PC-9 (cell line): Measurements from ENCODE around the gene CNN2. TPM values are rescaled to one million over a fixed set of nuclear protein-coding genes. Genes with fewer than 3 reads are reported as not detected.

Experiments
- BruUV-seq: library from RNA; stranded (reverse); fragments of 400-500 nt; replicated peaks from 2 replicates; lab custom pipeline; 2021; lab: Mats Ljungman, UMichigan
- CTCF ChIA-PET: fragments of 300-600 bp; sonication (Branson Sonifier 250); formaldehyde crosslinking; loops from one replicate; lab custom pipeline; 2022; ENCODE audit warnings: antibody characterized with exemption; lab: Charles Lee
- POLR2A ChIA-PET: fragments of 300-600 bp; sonication (Branson Sonifier 250); formaldehyde crosslinking; loops from one replicate; lab custom pipeline; 2022; ENCODE audit warnings: antibody characterized with exemption; ENCODE audit not compliant: unreplicated experiment; lab: Charles Lee
- DNase-seq, 2 experiments: peaks; one replicate each; pipeline versions ENCODE4 v3.0.0 to v3.0.0-alpha.2; 2015 to 2022; ENCODE audit warnings: mixed read lengths in 1 of 2
- H2AFZ ChIP-seq: fragments of 200-600 bp; sonication (generic); 2 replicates; pipeline ENCODE4 v1.8.1; 2017; ENCODE audit warnings: antibody characterized with exemption
- H3F3A ChIP-seq: fragments of 200-600 bp; sonication (generic); 2 replicates; pipeline ENCODE4 v1.8.1; 2017; ENCODE audit warnings: antibody characterized with exemption, mild to moderate bottlenecking, low read depth; ENCODE audit not compliant: insufficient read depth
- H3K27ac ChIP-seq: fragments of 200-600 bp; sonication (generic); 2 replicates; pipeline ENCODE4 v1.6.1; 2016; ENCODE audit warnings: mixed run types
- H3K27me3 ChIP-seq: fragments of 200-600 bp; sonication (generic); 2 replicates; pipeline ENCODE4 v1.6.1; 2016; ENCODE audit warnings: low read depth, mixed run types; ENCODE audit not compliant: insufficient read depth
- H3K36me3 ChIP-seq: fragments of 200-600 bp; sonication (generic); 2 replicates; pipeline ENCODE4 v1.6.1; 2016; ENCODE audit warnings: low read depth, mixed run types
- H3K4me1 ChIP-seq: fragments of 200-600 bp; sonication (generic); replicated peaks from 2 replicates; pipeline ENCODE4 v1.6.1; 2016; ENCODE audit warnings: mixed run types; ENCODE audit not compliant: insufficient read depth
- H3K4me2 ChIP-seq: fragments of 200-600 bp; sonication (generic); 2 replicates; pipeline ENCODE4 v1.6.1; 2017; ENCODE audit warnings: mixed run types
- H3K4me3 ChIP-seq: fragments of 200-600 bp; sonication (generic); 2 replicates; pipeline ENCODE4 v1.6.1; 2016; ENCODE audit warnings: mixed run types
- H3K79me2 ChIP-seq: fragments of 200-600 bp; sonication (generic); 2 replicates; pipeline ENCODE4 v1.6.1; 2017; ENCODE audit warnings: low read depth, mixed run types
- H3K9me2 ChIP-seq: fragments of 200-600 bp; sonication (generic); 2 replicates; pipeline ENCODE4 v1.8.1; 2017; ENCODE audit warnings: mild to moderate bottlenecking; ENCODE audit not compliant: insufficient read depth
- H3K9me3 ChIP-seq: fragments of 200-600 bp; sonication (generic); 2 replicates; pipeline ENCODE4 v1.8.1; 2016; ENCODE audit warnings: low read depth; ENCODE audit not compliant: insufficient read depth
- H4K20me1 ChIP-seq: fragments of 200-600 bp; sonication (generic); 2 replicates; pipeline ENCODE4 v1.8.1; 2017; ENCODE audit not compliant: insufficient read depth
- EZH2 ChIP-seq: fragments of 200-600 bp; sonication (generic); IDR thresholded peaks from 2 replicates; pipeline ENCODE4 v1.8.0; 2017; ENCODE audit warnings: antibody characterized with exemption, low read depth
- intact Hi-C: fragments of 100-400 bp; cut with micrococcal nuclease; formaldehyde crosslinking; loops from one replicate; pipeline ENCODE4 v1.10.0; 2022; ENCODE audit not compliant: unreplicated experiment
- total RNA-seq: library from RNA; stranded (reverse); gene quantifications from 2 replicates; pipeline ENCODE4 v1.2.3, GENCODE V29; 2021
- TF ChIP-seq, protein P1 (sequence below): fragments of 200-600 bp; sonication (generic); conservative IDR thresholded peaks from 2 replicates; pipeline ENCODE4 v1.6.1; 2017; ENCODE audit warnings: mixed run types, antibody characterized with exemption, mild to moderate bottlenecking, moderate library complexity

Gene CNN2
- total RNA-seq, 1 experiment from 2014 or later = 206 TPM

DNA sequence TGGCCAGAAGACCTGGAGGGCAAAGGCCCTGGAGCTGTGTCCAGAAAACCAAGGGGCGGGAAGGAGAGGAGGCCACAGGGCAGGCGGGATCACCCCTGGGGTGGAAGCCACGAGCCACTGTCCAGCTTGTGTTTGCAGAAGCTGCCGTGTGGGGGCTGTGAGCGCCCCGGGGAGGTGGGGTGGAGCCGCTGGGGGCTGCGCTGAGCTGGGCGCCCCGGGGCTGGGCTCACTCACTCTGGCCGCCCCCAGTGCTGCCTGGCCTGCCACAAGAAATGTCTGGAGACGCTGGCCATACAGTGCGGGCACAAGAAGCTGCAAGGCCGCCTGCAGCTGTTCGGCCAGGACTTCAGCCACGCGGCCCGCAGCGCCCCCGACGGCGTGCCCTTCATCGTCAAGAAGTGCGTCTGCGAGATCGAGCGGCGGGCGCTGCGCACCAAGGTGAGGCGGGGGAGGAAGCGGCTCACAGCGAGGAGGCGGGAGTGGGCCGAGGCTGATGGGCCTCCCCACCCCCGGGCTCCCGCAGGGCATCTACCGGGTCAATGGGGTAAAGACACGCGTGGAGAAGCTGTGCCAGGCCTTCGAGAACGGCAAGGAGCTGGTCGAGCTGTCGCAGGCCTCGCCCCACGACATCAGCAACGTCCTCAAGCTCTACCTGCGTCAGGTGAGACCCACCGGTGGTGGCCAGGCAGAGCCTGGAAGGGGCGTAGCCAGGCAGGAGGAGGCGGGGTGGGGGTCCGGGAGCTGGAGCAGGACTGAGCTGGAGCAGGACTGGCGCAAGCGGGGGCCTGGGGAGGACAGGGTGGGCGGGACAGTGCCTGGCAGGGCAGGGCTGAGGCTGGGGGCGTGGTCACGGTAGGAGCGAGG is 55.1 kb downstream of the CNN2 start:
- no TSS peak for BruUV-seq
- H3K27ac ChIP-seq = no peak overlapping the region
- TF ChIP-seq, protein P1, sequence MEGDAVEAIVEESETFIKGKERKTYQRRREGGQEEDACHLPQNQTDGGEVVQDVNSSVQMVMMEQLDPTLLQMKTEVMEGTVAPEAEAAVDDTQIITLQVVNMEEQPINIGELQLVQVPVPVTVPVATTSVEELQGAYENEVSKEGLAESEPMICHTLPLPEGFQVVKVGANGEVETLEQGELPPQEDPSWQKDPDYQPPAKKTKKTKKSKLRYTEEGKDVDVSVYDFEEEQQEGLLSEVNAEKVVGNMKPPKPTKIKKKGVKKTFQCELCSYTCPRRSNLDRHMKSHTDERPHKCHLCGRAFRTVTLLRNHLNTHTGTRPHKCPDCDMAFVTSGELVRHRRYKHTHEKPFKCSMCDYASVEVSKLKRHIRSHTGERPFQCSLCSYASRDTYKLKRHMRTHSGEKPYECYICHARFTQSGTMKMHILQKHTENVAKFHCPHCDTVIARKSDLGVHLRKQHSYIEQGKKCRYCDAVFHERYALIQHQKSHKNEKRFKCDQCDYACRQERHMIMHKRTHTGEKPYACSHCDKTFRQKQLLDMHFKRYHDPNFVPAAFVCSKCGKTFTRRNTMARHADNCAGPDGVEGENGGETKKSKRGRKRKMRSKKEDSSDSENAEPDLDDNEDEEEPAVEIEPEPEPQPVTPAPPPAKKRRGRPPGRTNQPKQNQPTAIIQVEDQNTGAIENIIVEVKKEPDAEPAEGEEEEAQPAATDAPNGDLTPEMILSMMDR = no peak
- no peak for TF ChIP-seq EZH2
- no peaks in the 10 kb centered on the region for H3K4me1 ChIP-seq
- no peaks in the 10 kb centered on the region for H3K36me3 ChIP-seq
- no peaks in the 10 kb centered on the region for H3K9me2 ChIP-seq
- intact Hi-C loops = no loop called here
- H2AFZ ChIP-seq = no peak overlapping the region
- H3K79me2 ChIP-seq = no peaks in the 10 kb centered on the region
- H3K27me3 ChIP-seq = no peaks in the 10 kb centered on the region
- H3K9me3 ChIP-seq = no peaks in the 10 kb centered on the region
- DNase-seq = no peak
- H3K4me2 ChIP-seq = no peak overlapping the region
- ChIA-PET CTCF (interaction anchor here (0.5 kb wide), 1 partner anchor 13 kb away, joined by 3 read pairs; no protein-coding TSS in a partner anchor), POLR2A (no interaction called here)
- H3F3A ChIP-seq = peaks cover 10% of the 10 kb centered on the region; the same call in 1 of the 2 replicates
- H4K20me1 ChIP-seq = no peaks in the 10 kb centered on the region
- no peak overlapping the region for H3K4me3 ChIP-seq

DNA sequence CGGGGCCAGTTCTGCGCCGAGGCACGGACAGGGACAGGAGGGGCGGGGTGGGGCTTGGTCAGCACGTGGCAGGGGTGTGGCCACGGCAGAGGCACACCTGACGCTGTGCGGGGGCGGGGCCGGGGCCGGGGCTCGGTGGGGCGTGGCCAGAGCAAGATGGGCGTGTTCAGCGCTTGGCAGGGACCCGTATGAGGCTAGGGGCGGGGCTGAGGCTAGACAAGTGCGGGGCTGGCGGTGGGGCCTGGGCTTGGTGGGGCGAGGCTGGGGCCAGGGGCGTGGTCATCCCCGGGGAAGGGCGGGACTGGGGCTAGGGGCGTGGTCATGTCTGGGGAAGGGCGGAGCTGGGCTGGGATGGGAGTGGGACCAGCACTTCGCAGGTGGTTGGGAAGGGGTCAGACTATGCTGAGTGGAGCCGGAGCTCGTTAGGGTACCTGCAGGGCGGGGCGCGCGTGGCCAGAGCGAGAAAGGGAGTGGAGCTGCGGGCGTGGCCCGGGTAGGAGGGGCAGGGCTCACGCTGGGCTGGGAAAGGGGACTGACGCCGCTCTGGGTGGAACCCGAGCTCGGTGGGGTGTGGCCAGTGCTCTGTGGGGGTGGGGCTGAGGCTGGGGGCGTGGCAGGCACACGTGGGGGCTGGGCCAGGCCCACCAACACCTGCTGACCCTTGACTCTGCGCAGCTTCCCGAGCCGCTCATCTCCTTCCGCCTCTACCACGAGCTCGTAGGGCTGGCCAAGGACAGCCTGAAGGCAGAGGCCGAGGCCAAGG is 55.9 kb downstream of the CNN2 start:
- H3K27ac ChIP-seq = 0 out of 2 replicates have a peak overlapping the region, but pooled peaks have one; percentile 39
- peak overlapping the region; percentile 79 for H3K4me2 ChIP-seq
- H3K79me2 ChIP-seq = no peaks in the 10 kb centered on the region
- CTCF ChIA-PET = no interaction called here
- peak in 1 of 2 experiments; percentile 67 for DNase-seq
- no TSS peak for BruUV-seq
- POLR2A ChIA-PET = interaction anchor here (0.6 kb wide), 1 partner anchor 45 kb away, joined by 3 read pairs; no protein-coding TSS in a partner anchor
- TF ChIP-seq EZH2 = no peak
- TF ChIP-seq, protein P1 = no peak
- H4K20me1 ChIP-seq = no peaks in the 10 kb centered on the region
- intact Hi-C loops = no loop called here
- H3K36me3 ChIP-seq = no peaks in the 10 kb centered on the region
- H3K4me1 ChIP-seq = no peaks in the 10 kb centered on the region
- no peaks in the 10 kb centered on the region for H3K9me2 ChIP-seq
- no peaks in the 10 kb centered on the region for H3K9me3 ChIP-seq
- peaks cover 7% of the 10 kb centered on the region; the same call in 1 of the 2 replicates for H3F3A ChIP-seq
- H3K4me3 ChIP-seq = peak overlapping the region; percentile 53; the same call in 1 of the 2 replicates
- H3K27me3 ChIP-seq = no peaks in the 10 kb centered on the region
- H2AFZ ChIP-seq = peak overlapping the region; percentile 72; the same call in 1 of the 2 replicates
